Neural crest cell (in vitro differentiated cells): Measurements from ENCODE around the gene PEX3. TPM values are rescaled to one million over a fixed set of nuclear protein-coding genes. Genes with fewer than 3 reads are reported as not detected.
A peak's percentile ranks its signal among the peaks of the same experiment; 100 is the strongest.

Experiments used
- DNase-seq: peaks from one replicate; pipeline ENCODE4 v3.0.0; 2021; ENCODE audit warnings: low read depth, mixed read lengths, low spot score
- H3K27ac Mint-ChIP-seq: one replicate; pipeline ENCODE4 v1.8.0; 2021; ENCODE audit warnings: mild to moderate bottlenecking, mixed read lengths; ENCODE audit not compliant: unreplicated experiment
- H3K27me3 Mint-ChIP-seq: 2 replicates; pipeline ENCODE4 v1.8.0; 2021; ENCODE audit warnings: low read depth, mild to moderate bottlenecking, mixed read lengths
- H3K36me3 Mint-ChIP-seq: 2 replicates; pipeline ENCODE4 v1.8.0; 2021; ENCODE audit warnings: low read depth, mild to moderate bottlenecking, mixed read lengths
- H3K4me1 Mint-ChIP-seq: 2 replicates; pipeline ENCODE4 v1.8.0; 2021; ENCODE audit warnings: mixed read lengths
- H3K4me3 Mint-ChIP-seq: one replicate; pipeline ENCODE4 v1.8.0; 2021; ENCODE audit warnings: mild to moderate bottlenecking, mixed read lengths
- H3K9me3 Mint-ChIP-seq: 2 replicates; pipeline ENCODE4 v1.8.0; 2021; ENCODE audit warnings: mixed read lengths
- total RNA-seq: library from RNA; stranded (reverse); gene quantifications from 2 replicates; pipeline ENCODE4 v1.2.1, GENCODE V29; 2021
- TF ChIP-seq, protein P1 (sequence below): fragments of 200-600 bp; sonication (generic); conservative IDR thresholded peaks from 2 replicates; pipeline ENCODE4 v1.5.0; 2021; ENCODE audit warnings: antibody characterized with exemption, mild to moderate bottlenecking

Gene PEX3
- total RNA-seq, 1 donor from 2014 or later: 12.6 TPM

DNA sequence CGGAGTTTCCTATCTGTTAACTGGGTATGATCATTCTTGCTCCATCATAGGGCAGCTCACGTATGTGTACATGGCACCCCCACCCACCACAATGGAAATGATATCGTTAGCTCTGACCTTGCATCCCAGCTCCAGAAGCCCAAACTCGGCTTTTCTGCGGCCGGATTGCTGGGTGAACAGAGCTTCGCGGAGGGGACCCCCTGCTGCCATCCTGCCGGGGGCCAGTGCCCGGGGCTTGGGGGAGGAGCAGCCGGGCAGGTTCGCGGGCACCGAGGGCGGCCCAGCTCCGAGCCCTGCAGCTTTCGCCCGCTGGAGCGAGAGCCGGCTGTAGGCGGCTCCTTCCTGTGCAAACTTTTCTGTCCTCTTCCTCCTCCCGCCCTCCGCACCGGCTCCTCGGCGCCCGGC is 85.9 kb downstream of the PEX3 start:
- TF ChIP-seq, protein P1, sequence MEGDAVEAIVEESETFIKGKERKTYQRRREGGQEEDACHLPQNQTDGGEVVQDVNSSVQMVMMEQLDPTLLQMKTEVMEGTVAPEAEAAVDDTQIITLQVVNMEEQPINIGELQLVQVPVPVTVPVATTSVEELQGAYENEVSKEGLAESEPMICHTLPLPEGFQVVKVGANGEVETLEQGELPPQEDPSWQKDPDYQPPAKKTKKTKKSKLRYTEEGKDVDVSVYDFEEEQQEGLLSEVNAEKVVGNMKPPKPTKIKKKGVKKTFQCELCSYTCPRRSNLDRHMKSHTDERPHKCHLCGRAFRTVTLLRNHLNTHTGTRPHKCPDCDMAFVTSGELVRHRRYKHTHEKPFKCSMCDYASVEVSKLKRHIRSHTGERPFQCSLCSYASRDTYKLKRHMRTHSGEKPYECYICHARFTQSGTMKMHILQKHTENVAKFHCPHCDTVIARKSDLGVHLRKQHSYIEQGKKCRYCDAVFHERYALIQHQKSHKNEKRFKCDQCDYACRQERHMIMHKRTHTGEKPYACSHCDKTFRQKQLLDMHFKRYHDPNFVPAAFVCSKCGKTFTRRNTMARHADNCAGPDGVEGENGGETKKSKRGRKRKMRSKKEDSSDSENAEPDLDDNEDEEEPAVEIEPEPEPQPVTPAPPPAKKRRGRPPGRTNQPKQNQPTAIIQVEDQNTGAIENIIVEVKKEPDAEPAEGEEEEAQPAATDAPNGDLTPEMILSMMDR: no peak
- Mint-ChIP-seq H3K4me1 (peaks cover 11% of the 10 kb centered on the region), H3K36me3 (no peaks in the 10 kb centered on the region), H3K27ac (no peak overlapping the region), H3K9me3 (no peaks in the 10 kb centered on the region), H3K27me3 (peaks cover 22% of the 10 kb centered on the region), H3K4me3 (peak overlapping the region; percentile 86)
- DNase-seq: peak; percentile 40

DNA sequence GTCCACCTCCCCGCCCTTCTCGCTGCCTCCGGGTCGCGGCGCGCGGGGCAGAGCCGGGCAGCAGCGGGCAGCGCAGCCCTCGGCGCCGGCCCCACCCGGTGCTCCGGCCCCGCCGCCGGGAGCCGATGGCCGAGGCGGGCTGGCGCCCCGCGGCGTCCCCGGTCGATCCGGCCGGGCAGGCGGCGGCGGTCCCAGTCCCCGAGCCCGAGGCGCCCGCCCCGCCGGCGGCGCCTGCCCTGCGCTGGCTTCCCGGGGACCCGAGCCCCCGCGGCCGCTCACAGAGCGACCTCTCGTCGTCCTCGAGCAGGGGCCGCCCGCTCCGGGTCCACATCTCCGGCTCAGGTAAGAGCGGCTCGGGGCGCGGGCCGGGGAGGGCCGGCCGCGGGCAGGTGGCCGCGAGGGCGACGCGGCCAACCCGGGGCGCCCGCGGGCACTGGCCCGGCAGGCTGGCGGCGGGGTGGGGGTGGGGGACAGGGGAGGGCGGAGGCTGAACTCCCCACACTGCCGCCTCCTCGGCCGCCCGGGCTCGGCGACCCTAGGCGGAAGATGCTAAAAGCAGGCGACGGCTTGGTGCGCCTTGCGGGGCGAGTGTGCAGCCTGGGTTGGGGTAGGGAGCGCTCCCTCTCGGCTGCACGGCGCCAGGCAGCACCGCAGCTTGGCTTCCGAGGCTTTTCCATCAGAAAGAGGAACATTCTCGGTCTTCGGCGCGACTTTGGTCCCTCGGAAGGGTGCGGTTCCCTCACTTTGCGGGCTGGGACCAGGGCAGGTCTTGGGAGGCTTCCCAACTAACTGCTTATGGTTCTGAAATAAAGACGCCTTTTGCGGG is 86.5 kb downstream of the PEX3 start:
- Mint-ChIP-seq H3K4me3 (peak overlapping the region; percentile 83), H3K36me3 (no peaks in the 10 kb centered on the region), H3K9me3 (no peaks in the 10 kb centered on the region), H3K27ac (no peak overlapping the region), H3K27me3 (peaks cover 22% of the 10 kb centered on the region), H3K4me1 (peaks cover 11% of the 10 kb centered on the region)
- DNase-seq: peak; percentile 57
- TF ChIP-seq, protein P1: peak; percentile 58

DNA sequence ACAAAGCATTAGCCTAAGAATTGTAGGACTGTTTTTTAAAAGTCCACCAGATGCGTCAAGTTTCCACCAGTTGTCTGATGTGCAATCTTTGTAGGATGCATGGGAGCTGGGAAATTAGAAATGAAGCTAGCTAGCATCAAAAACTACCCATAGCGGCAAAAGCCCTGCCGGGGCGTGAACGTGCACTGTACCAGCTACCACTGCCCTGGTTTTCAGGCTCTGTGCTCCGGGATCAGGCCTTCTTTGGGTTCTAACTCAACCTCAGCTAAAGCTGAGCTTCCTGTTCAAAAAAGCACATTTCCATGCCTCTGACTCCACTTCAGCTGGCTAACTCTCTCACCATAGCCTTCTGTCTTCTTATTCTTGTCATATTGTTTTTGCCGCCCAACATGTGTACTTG is 87.8 kb downstream of the PEX3 start:
- Mint-ChIP-seq H3K4me3 (peak overlapping the region; percentile 74), H3K27me3 (peaks cover 22% of the 10 kb centered on the region), H3K9me3 (no peaks in the 10 kb centered on the region), H3K36me3 (no peaks in the 10 kb centered on the region), H3K27ac (no peak overlapping the region), H3K4me1 (peaks cover 13% of the 10 kb centered on the region)
- no peak for DNase-seq
- TF ChIP-seq, protein P1: no peak

DNA sequence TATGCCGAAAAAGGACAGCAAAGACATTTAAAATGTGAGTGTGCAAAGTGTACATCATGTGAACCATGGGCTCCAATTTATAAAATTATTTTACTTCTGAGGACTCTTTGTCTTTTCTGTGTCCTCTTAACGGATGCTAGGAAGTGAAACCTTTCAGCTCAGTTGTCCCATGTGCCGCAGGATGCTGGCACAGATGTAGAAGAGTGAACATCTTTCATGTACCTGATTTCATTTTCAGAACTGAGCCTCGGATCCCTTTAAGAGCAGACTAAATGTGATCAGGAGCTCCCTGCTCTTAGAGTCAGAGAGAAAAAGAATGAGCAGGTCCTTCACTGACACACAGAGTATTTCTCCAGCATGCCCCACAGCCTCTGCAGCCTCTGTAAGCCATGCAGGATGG is 88.5 kb downstream of the PEX3 start:
- Mint-ChIP-seq H3K27me3 (peaks cover 22% of the 10 kb centered on the region), H3K4me3 (no peak overlapping the region), H3K4me1 (peaks cover 19% of the 10 kb centered on the region), H3K36me3 (no peaks in the 10 kb centered on the region), H3K27ac (no peak overlapping the region), H3K9me3 (no peaks in the 10 kb centered on the region)
- TF ChIP-seq, protein P1: no peak
- no peak for DNase-seq

DNA sequence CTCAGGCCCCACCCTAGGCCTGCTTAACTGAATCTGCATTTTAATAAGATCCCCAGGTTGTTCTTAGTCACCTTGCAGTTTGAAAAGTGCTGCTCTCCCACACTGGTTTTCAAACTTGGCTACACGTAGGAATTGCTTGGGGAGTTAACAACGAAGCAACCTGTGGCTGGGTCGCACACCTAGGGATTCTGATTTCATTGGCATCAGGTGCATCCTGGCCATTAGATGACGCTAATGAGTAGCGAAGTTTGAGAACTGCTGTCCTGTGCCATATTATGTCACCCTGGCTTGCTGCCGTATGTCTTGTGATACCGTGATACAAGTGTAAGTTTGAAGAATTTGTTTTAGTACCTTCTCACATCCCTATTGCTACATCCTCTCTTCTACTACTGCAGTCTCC is 89.1 kb downstream of the PEX3 start:
- Mint-ChIP-seq H3K27me3 (peaks cover 18% of the 10 kb centered on the region), H3K27ac (no peak overlapping the region)
- DNase-seq: no peak

More for the DNA sequence above, 89.1 kb downstream of the PEX3 start:
- Mint-ChIP-seq H3K4me3 (no peak overlapping the region), H3K36me3 (no peaks in the 10 kb centered on the region), H3K9me3 (no peaks in the 10 kb centered on the region), H3K4me1 (peaks cover 19% of the 10 kb centered on the region)
- TF ChIP-seq, protein P1: no peak
